ENCODE measurements around the gene TNIP2. TPM values are rescaled to one million over a fixed set of nuclear protein-coding genes. Genes with fewer than 3 reads are reported as not detected.

The TNIP2 gene
- polyA plus RNA-seq, 5 donors: 16.0 to 24.5 (median 18.5) TPM

DNA sequence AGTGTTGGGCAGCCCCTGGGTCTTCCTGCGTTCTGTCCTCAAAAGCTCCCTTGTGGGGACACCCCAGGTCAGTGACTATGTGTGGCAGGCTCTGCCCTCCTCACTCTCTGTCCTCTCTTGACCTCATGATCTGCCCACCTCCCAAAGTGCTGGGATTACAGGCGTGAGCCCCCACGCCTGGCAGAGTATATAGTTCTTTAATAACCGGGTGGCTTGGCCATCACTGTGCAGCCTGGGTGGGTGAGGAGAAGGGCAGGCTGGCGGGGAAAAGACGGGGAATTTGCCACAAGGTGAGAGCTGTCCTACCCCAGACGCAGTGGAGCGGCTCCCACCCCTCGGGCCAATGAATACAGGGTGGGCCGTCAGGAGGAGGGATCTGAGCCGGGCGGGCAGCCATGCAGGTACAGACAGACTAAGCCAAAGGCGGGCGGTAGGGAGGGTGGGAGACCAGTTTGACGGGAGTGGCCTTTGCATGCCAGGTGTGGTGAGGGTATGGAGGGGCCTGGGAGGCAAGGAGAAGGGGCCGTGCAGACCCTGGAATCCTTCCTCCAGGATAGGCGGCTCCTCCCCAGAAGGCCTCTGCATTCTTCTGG, 39.3 kb upstream of the TNIP2 start:
- DNase-seq: no peak

DNA sequence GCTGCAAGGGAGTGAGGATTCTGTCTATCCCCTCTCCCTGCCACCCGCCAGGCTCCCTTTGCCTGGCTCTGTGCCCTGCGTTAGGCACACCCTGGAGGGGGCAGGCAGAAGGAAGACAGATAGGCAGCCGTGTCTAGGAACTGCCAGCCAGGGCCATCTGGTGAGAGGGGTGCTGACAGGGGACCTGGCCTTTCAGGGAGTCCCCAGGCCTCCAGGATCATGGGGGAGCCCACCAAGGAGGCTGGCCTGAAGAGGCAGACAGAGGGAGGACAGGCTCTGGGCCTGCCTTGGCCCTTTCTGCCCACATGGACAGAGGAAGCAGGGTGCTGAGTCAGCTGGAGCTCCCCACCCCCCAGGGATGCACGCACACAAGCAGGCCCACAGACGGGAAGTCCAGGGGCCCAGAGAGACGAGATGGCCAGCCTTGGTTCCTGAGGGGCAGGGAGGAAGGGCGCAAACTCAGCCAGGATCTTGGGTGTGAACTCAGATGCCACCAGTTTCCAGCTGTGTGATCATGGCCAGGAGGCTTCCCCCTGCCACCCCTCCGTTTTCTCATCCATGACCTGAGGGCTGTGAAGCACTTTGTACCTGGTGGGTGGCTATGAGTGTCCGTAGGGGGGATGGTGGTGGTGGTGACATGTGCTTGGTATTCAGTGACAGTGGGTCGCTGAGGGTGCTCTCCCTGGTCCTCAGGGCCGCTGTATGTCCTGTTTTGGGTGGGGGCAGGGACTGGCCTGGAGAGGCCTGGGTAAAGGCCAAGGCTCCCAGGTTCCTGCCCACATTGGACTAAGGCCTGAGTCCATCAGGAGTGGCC, 38.6 kb upstream of the TNIP2 start:
- DNase-seq: no peak

GRCh38 chr4:2793586-2794485, 37.7 kb upstream of the TNIP2 start:
- DNase-seq: no peak

DNA sequence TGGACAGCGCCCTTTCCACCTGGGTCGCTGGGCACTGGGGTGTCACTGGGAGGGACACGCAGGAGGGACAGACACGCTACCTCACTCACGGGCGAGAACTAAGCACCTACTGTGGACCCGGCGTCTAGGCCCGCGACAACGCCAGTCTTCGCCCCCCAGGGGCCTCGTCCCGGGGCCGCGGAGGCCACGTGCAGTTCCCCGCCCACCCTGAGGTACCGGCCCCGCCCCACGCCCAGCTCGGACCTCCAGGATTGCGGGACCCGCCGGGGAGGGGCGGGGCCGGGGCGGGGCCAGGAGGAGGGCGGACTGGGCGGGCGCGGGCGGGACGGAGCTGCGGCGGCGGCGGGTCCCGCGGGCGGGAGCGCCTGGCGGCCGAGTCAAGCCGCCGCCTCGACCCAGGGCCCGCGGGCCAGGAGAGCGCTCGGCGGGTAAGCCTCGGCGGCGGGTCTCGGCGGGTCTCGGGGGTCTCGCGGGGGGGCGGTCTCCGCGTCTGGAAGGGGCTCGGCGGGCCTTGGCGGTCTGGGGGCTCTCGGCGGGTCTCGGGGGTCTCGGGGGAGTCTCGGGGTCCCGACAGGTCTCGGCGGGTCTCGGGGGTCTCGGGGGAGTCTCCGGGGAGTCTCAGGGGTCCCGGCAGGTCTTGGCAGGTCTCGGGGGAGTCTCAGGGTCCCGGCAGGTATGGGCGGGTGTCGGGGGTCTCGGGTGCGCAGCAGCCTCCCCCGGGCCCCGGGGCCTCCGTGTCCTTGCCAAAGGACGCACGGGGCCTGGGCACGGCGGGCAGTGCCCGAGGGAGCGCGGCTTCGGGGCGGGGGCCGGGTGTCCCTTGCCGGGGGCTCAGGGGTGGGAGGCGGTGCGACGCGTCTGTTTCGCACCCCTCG, 36.8 kb upstream of the TNIP2 start, which contains the start of gene SH3BP2:
SH3BP2 (plus strand) TSS at position 375 of the 875 bp plus-strand sequence. CDS start 27,533 bp downstream, outside the sequence.
- no peak for DNase-seq

- DNase-seq: no peak
Observed at GRCh38 chr4:2792396-2792710, 36.2 kb upstream of the TNIP2 start.

DNA sequence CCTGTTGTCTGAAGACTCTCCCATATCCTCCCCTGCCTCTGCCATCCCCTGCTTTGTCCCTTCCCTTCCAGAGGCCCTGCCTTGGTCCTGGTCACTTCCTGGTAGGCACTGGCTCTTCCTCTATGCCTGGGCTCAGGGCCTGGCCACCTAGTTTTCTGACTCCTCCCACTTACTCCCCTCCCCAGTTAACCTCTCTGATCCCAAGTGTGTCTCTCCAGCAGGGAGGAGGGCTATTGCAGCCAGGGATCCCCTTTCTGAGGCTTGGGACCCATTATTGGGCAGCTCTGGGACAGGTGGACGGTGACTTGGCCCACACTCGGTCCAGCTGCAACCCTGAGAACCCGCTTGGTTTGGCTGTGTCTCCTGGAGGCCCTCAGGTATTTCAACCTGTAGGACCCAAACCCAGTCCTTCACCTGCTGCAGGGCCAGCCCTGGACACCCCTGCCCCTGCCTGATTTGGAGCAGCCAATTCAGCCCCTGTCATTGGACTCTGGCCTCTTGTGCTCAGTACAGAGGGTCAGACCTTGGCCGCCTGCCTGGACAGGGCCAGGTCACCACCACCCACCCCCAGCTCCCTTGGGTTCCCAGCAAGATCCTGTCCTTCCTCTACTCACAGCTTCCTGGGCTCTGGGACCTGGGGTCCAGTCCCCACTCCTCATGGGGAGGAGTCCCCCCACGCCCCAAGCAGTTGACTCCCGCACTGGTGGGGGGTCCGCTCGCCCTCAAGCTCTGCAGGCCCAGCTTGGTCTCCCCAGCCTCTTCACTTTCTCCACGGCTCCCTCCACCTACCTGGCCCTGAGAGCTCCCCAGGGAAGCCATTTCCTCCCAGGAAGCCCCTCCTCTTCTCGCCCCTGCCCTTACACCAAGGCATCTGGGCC, 35.6 kb upstream of the TNIP2 start:
- DNase-seq: no peak

- DNase-seq: no peak
Observed at GRCh38 chr4:2790583-2791517, 34.7 kb upstream of the TNIP2 start.

- no peak for DNase-seq
Observed at GRCh38 chr4:2789793-2790582, 33.9 kb upstream of the TNIP2 start.

- no peak for DNase-seq
Observed at GRCh38 chr4:2789351-2789750, 33.2 kb upstream of the TNIP2 start.

GRCh38 chr4:2788532-2789103, 32.5 kb upstream of the TNIP2 start:
- no peak for DNase-seq

GRCh38 chr4:2788101-2788500, 32.0 kb upstream of the TNIP2 start:
- no peak for DNase-seq

DNA sequence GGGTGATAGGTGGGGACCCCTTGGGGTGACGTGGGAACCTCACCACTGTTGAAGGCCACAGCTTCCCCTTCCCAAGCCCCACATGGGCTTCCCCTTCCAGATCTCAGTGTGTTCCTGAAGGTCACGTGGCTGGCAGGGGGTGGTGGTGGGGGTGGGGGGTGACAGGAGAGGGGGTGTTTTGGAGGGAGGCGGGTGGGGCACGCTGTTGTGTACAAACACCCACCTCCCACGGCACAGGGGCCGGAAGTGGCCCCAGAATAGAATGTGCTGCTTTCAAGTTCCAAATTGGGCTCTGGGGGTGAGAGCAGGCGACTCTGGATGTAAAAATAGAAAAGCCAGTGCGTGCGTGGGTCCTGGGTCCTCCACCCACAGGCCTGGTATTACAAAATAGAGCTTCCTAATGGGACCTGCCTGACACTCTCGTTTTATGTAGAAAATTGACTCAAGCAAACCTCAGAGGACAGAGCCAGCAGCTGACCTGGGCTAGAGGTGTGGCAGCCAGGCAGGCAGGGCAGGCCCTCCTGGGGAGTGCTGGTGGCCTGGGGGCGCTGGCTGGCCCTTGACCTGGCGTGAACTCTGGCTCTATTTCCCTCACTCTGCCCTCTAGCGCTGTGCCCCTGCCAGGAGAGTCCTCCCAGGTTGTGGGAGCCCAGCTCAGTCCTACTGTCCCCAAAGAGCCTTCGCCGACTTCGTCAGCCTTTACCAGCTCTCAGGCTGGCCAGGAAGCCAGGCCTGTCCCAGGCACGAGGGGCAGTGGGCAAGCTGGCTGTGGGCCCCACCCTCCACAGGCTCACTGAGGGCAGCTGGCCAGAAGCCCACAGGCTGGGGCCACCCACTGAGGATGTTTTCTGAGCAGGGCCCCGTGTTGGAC, 31.3 kb upstream of the TNIP2 start:
- no peak for DNase-seq

DNA sequence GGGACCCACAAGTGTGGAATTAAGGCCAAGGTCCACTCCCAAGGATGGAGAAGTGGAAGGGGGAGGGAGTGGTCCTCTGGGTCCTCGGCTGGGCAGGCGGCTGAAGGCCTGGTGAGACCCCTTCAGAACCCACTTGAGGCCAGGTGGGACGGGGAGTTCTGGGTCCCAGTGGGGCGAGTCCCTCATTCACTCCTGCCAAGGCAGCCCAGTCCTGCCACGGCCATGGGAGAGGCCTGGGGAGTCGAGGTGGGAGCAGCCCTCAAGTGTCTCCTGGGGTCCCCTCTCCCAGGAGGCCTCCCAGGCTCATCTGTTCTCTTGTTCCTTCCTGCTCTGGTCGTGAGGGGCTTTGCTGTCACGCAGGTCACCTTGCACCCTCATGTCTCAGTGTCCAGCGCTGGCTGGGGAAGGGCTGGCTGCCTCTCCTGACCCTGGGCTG, 30.7 kb upstream of the TNIP2 start:
- DNase-seq: no peak

GRCh38 chr4:2786152-2786671, 30.1 kb upstream of the TNIP2 start:
- no peak for DNase-seq

DNA sequence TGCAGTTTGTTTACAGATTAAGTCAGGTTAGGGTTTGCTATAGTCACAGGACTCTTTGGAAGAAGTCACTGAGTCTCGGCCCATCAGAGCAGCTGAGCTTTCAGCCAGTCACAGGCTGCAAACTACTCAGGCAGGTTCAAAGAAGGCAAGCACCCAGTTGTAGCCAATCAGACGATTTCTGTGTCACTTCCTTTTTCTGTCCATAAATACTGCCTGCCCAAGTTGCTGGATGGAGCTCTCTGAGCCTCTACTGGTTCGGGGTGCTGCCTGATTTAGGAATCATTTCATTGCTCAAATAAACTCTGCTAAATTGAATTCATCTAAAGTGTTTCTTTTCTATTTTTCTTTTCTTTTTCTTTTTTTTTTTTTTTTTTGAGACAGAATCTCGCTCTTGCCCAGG, 29.5 kb upstream of the TNIP2 start:
- no peak for DNase-seq

DNA sequence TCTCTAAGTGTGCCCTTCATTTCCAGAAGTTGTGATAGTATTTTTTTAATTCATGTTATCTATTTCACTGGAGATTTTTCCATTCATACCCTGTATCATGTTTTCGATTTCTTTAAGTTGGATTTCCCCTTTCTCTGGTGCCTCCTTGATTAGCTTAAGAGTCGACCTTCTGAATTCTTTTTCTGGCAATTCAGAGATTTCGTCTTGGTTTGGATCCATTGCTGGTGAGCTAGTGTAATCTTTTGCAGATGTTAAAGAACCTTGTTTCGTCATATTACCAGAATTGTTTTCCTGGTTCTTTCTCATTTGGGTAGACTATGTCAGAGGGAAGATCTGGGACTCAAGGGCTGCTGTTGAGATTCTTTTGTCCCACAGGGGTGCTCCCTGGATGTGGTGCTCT, 27.7 kb upstream of the TNIP2 start:
- DNase-seq: no peak

- no peak for DNase-seq
Observed at GRCh38 chr4:2781911-2782310, 25.8 kb upstream of the TNIP2 start.

Data from right lung (tissue), 5 donors.